Measurements from ENCODE around the gene DNAJC10. TPM values are rescaled to one million over a fixed set of nuclear protein-coding genes. Genes with fewer than 3 reads are reported as not detected.

The DNAJC10 gene, protein sequence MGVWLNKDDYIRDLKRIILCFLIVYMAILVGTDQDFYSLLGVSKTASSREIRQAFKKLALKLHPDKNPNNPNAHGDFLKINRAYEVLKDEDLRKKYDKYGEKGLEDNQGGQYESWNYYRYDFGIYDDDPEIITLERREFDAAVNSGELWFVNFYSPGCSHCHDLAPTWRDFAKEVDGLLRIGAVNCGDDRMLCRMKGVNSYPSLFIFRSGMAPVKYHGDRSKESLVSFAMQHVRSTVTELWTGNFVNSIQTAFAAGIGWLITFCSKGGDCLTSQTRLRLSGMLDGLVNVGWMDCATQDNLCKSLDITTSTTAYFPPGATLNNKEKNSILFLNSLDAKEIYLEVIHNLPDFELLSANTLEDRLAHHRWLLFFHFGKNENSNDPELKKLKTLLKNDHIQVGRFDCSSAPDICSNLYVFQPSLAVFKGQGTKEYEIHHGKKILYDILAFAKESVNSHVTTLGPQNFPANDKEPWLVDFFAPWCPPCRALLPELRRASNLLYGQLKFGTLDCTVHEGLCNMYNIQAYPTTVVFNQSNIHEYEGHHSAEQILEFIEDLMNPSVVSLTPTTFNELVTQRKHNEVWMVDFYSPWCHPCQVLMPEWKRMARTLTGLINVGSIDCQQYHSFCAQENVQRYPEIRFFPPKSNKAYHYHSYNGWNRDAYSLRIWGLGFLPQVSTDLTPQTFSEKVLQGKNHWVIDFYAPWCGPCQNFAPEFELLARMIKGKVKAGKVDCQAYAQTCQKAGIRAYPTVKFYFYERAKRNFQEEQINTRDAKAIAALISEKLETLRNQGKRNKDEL
- polyA plus RNA-seq = 168 TPM
- long read RNA-seq, donor 1, full-length matches to known transcripts = 4 of 24 reads
- long read RNA-seq, donor 1, partial matches to known transcripts = 14 of 24 reads
- long read RNA-seq, donor 1, other reads (novel, unspliced or antisense) = 6 of 24 reads
- long read RNA-seq, donor 2, full-length matches to known transcripts = 9 of 56 reads
- long read RNA-seq, donor 2, partial matches to known transcripts = 37 of 56 reads
- long read RNA-seq, donor 2, other reads (novel, unspliced or antisense) = 10 of 56 reads
- long read RNA-seq, donor 3 = 0 reads
- long read RNA-seq, donor 4, full-length matches to known transcripts = 1 of 1 reads
- long read RNA-seq, donor 4, partial matches to known transcripts = 0 of 1 reads
- long read RNA-seq, donor 4, other reads (novel, unspliced or antisense) = 0 of 1 reads
- long read RNA-seq, donor 5, full-length matches to known transcripts = 3 of 9 reads
- long read RNA-seq, donor 5, partial matches to known transcripts = 6 of 9 reads
- long read RNA-seq, donor 5, other reads (novel, unspliced or antisense) = 0 of 9 reads
- long read RNA-seq, donor 6, full-length matches to known transcripts = 12 of 56 reads
- long read RNA-seq, donor 6, partial matches to known transcripts = 38 of 56 reads
- long read RNA-seq, donor 6, other reads (novel, unspliced or antisense) = 6 of 56 reads
- long read RNA-seq, donor 7, full-length matches to known transcripts = 6 of 14 reads
- long read RNA-seq, donor 7, partial matches to known transcripts = 8 of 14 reads
- long read RNA-seq, donor 7, other reads (novel, unspliced or antisense) = 0 of 14 reads
- long read RNA-seq, donor 8, full-length matches to known transcripts = 16 of 87 reads
- long read RNA-seq, donor 8, partial matches to known transcripts = 66 of 87 reads
- long read RNA-seq, donor 8, other reads (novel, unspliced or antisense) = 5 of 87 reads
- long read RNA-seq, donor 9, full-length matches to known transcripts = 10 of 37 reads
- long read RNA-seq, donor 9, partial matches to known transcripts = 27 of 37 reads
- long read RNA-seq, donor 9, other reads (novel, unspliced or antisense) = 0 of 37 reads
- long read RNA-seq, donor 10, full-length matches to known transcripts = 16 of 54 reads
- long read RNA-seq, donor 10, partial matches to known transcripts = 29 of 54 reads
- long read RNA-seq, donor 10, other reads (novel, unspliced or antisense) = 9 of 54 reads
- long read RNA-seq, donor 11, full-length matches to known transcripts = 7 of 19 reads
- long read RNA-seq, donor 11, partial matches to known transcripts = 12 of 19 reads
- long read RNA-seq, donor 11, other reads (novel, unspliced or antisense) = 0 of 19 reads

DNA sequence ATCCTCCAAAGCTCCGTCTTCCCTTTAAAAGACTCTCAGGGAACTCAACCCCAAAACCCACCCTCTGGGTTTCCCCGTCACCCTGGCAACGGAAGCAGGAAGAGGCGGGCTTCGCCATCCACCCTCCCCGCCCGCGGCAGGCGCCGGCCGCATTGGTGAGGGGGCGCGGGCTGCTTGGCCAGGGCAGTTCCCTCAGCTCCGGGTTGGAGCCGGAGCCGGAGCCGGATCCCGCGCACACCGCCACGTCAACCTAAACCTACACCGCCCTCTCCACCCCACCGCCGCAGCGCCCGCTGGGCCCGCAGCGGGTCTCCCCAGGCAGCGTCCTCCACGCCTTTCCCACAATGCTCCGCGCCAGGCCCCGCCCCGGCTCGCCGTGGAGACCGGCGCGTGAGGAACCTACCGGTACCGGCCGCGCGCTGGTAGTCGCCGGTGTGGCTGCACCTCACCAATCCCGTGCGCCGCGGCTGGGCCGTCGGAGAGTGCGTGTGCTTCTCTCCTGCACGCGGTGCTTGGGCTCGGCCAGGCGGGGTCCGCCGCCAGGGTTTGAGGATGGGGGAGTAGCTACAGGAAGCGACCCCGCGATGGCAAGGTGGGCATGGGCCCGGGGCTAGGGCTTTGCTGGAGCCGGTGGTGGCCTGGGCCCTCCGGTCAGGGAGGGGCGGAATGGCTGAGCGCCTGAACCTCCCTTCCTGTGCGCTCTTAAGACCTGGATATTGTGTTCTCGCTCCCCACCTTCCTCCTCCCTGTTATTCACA, at the start of gene DNAJC10:
Gene DNAJC10 (plus strand): TSS at position 366 of the 758 bp plus-strand sequence. CDS start 1,830 bp downstream, outside the sequence.
- Histone ChIP-seq H3K27me3 (ENCODE audit: control insufficient read depth, insufficient read depth, low read length) (no peaks in the 10 kb centered on the region), H3K36me3 (ENCODE audit: control insufficient read depth, insufficient read depth, low read length) (no peaks in the 10 kb centered on the region), H3K27ac (ENCODE audit: low read length) (peak within 1 kb of the TSS; percentile 97), H3K4me3 (ENCODE audit: low read length) (peak within 1 kb of the TSS; percentile 98), H3K9me3 (ENCODE audit: control insufficient read depth, low read depth, low read length) (no peaks in the 10 kb centered on the region), H3K4me1 (ENCODE audit: control insufficient read depth, insufficient read depth, low read length) (peaks cover 5% of the 10 kb centered on the region)
- peak; percentile 87 to 95 for DNase-seq
- 0% methylated on average over 1 of the region's 69 CpGs for WGBS (ENCODE audit: insufficient coverage, low lambda C conversion rate)

DNA sequence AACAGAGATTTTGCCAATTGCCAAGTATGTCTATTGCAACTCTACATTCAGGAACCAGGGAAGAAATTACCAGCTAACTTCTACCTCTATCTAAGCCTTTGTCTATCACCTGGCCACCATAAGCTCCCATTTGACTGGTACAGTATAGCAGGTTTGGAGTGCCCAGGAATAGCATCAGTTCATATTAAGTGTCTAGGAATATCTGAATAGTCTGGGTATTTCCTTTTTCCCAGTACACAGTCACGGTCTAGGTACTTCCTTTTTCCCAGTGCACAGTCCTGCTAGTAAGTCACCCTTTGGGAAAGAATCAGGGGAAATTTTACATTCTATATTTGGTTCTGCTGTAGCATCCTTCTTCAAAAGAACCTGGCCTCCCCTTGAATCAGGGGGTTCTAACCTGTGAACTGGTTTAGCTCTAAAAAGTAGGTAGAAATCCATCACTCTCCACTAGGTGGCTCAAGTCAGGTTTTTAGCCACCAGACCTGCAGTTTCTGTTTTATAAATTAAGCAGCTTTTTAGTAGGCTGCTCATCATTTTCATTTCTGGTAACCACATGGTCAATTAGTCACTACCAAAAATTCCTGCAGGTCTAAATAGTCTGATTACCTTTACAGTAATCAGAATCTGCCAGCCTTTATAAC, 49.3 kb upstream of the DNAJC10 start:
- Histone ChIP-seq H3K27ac (ENCODE audit: low read length) (no peak overlapping the region), H3K36me3 (ENCODE audit: control insufficient read depth, insufficient read depth, low read length) (no peaks in the 10 kb centered on the region), H3K4me1 (ENCODE audit: control insufficient read depth, insufficient read depth, low read length) (no peaks in the 10 kb centered on the region), H3K9me3 (ENCODE audit: control insufficient read depth, low read depth, low read length) (no peaks in the 10 kb centered on the region), H3K27me3 (ENCODE audit: control insufficient read depth, insufficient read depth, low read length) (no peaks in the 10 kb centered on the region), H3K4me3 (ENCODE audit: low read length) (no peak overlapping the region)
- peak in 1 of 2 donors; percentile 18 for DNase-seq
- no CpG with 5 or more reads among the region's 1 CpG for WGBS (ENCODE audit: insufficient coverage, low lambda C conversion rate)

DNA sequence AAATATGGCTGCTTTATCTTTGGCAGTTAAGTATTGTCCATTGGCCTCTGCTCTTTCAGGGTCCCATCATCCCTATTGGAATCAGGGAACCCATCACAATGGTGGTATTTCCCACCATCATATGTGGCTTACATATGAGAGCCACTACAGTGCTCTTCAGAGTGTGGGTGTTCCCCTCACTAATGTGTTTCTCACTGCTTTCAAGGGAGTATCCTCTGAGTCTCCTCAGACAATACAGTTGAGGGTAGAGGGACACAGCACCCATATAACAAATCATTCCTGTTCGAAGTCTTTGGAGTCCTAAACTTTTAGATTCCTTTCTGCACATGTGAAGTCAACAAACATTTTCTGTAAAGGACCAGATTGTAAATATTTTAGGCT, 48.8 kb upstream of the DNAJC10 start:
- Histone ChIP-seq H3K27ac (ENCODE audit: low read length) (no peak overlapping the region), H3K4me1 (ENCODE audit: control insufficient read depth, insufficient read depth, low read length) (no peaks in the 10 kb centered on the region), H3K4me3 (ENCODE audit: low read length) (no peak overlapping the region), H3K36me3 (ENCODE audit: control insufficient read depth, insufficient read depth, low read length) (no peaks in the 10 kb centered on the region), H3K9me3 (ENCODE audit: control insufficient read depth, low read depth, low read length) (no peaks in the 10 kb centered on the region), H3K27me3 (ENCODE audit: control insufficient read depth, insufficient read depth, low read length) (no peaks in the 10 kb centered on the region)
- no peak for DNase-seq
- no CpG with 5 or more reads among the region's 1 CpG for WGBS (ENCODE audit: insufficient coverage, low lambda C conversion rate)

DNA sequence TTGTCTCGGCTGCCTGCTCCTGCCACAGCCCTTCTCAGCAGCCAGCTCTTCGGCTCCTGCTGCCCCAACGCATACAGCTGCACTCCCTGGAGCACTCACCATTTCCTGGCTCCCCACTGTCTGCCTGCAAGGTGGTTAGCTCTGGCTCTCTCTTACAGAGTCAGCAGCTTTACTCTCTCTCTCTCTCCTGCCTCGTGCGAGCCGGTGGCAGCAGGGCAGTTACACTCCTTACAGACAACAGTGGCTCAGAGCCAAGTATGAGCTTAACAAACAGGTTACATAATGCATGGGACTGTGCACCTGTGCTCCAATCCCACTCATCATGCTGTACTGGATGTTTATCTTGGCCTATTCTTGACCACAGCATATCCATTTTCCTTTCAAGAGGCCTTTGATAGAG, 47.4 kb upstream of the DNAJC10 start:
- Histone ChIP-seq H3K9me3 (ENCODE audit: control insufficient read depth, low read depth, low read length) (no peaks in the 10 kb centered on the region), H3K4me3 (ENCODE audit: low read length) (no peak overlapping the region), H3K36me3 (ENCODE audit: control insufficient read depth, insufficient read depth, low read length) (no peaks in the 10 kb centered on the region), H3K4me1 (ENCODE audit: control insufficient read depth, insufficient read depth, low read length) (no peaks in the 10 kb centered on the region), H3K27ac (ENCODE audit: low read length) (no peak overlapping the region), H3K27me3 (ENCODE audit: control insufficient read depth, insufficient read depth, low read length) (no peaks in the 10 kb centered on the region)
- WGBS (ENCODE audit: insufficient coverage, low lambda C conversion rate) = no CpG with 5 or more reads among the region's 6 CpGs
- peak; percentile 37 to 71 for DNase-seq

DNA sequence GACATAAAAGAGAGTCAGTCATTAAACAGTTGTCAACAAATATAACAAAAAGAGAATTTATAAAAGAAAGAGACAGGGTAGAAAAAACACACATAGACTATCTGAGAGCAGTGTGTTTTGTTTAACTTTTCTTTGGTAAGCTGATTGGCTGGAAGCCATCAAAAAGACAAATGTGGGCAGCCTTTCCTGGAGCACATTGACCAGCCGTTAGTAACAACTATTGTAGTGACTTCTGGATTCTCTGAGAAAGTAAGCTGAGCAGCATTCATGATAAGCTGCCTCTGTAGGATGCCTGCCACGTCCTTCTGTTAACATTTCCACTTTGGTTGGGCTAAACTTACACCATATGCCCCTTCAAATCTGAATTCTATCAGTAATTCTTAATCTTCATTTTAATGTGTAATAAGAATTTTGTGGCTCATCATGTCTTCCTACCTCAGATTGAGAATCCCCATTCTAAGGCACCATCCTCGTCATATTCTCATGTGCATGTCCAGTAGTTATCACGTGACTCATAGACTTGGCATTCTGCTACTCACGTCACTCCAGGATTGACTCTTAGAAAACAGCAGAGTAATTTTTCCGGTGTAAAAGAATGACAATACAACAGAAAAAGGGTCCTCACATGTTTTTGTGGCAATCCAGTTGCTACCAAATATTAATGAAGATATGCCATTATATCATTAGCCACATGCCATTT, 43.4 kb upstream of the DNAJC10 start:
- DNase-seq = no peak
- Histone ChIP-seq H3K27me3 (ENCODE audit: control insufficient read depth, insufficient read depth, low read length) (no peaks in the 10 kb centered on the region), H3K4me1 (ENCODE audit: control insufficient read depth, insufficient read depth, low read length) (no peaks in the 10 kb centered on the region), H3K9me3 (ENCODE audit: control insufficient read depth, low read depth, low read length) (no peaks in the 10 kb centered on the region), H3K4me3 (ENCODE audit: low read length) (no peak overlapping the region), H3K27ac (ENCODE audit: low read length) (no peak overlapping the region), H3K36me3 (ENCODE audit: control insufficient read depth, insufficient read depth, low read length) (no peaks in the 10 kb centered on the region)
- WGBS (ENCODE audit: insufficient coverage, low lambda C conversion rate) = no CpG with 5 or more reads among the region's 6 CpGs

DNA sequence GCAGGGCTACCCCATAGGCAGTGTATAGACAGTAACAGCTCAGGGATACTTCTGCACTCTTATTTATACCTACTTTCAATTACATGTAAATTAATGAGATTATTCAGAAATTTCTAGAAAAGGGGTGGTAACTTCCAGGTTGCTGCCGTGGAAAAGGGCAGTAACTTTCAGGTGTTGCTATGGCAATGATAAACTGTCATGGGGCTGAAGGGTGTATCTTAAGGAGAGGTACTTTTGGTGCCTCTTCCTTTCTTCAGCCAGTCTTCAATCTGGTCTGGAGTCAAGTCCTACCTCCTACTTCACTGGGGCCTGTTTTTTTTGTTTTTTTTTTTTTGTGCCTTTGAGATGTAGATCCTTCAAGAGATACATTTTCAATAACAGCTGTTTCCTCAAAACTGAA, 35.2 kb upstream of the DNAJC10 start:
- no peak overlapping the region for H3K4me3 ChIP-seq (ENCODE audit: low read length)
- H3K27me3 ChIP-seq (ENCODE audit: control insufficient read depth, insufficient read depth, low read length) = no peaks in the 10 kb centered on the region
- no peaks in the 10 kb centered on the region for H3K4me1 ChIP-seq (ENCODE audit: control insufficient read depth, insufficient read depth, low read length)
- no peaks in the 10 kb centered on the region for H3K36me3 ChIP-seq (ENCODE audit: control insufficient read depth, insufficient read depth, low read length)
- H3K9me3 ChIP-seq (ENCODE audit: control insufficient read depth, low read depth, low read length) = no peaks in the 10 kb centered on the region
- H3K27ac ChIP-seq (ENCODE audit: low read length) = no peak overlapping the region
- no peak for DNase-seq
- WGBS (ENCODE audit: insufficient coverage, low lambda C conversion rate) = no CpG with 5 or more reads among the region's 1 CpG

DNA sequence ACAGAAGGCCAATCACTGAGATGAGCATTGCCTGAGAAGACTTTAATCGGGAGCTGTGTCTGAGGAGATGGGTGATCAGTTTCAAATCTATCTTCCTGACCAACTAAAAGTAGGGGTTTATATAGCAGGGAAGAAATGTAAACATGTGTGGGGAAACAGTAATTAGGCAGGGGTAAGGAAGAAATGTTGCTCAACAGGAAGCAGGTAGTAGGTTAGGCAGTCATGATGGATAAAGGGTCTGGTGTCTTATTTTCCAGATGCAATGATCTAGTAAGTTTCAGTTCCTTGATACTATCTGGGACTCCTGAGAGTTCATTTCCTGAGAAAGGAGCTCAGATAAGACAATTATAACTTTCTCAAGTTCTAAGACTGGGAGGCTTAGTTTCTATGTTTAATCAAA, 33.8 kb upstream of the DNAJC10 start:
- Histone ChIP-seq H3K27me3 (ENCODE audit: control insufficient read depth, insufficient read depth, low read length) (no peaks in the 10 kb centered on the region), H3K4me1 (ENCODE audit: control insufficient read depth, insufficient read depth, low read length) (no peaks in the 10 kb centered on the region), H3K36me3 (ENCODE audit: control insufficient read depth, insufficient read depth, low read length) (no peaks in the 10 kb centered on the region), H3K27ac (ENCODE audit: low read length) (no peak overlapping the region), H3K4me3 (ENCODE audit: low read length) (no peak overlapping the region), H3K9me3 (ENCODE audit: control insufficient read depth, low read depth, low read length) (peaks cover 6% of the 10 kb centered on the region)
- DNase-seq = no peak
- WGBS (ENCODE audit: insufficient coverage, low lambda C conversion rate) = no CpG with 5 or more reads among the region's 1 CpG

DNA sequence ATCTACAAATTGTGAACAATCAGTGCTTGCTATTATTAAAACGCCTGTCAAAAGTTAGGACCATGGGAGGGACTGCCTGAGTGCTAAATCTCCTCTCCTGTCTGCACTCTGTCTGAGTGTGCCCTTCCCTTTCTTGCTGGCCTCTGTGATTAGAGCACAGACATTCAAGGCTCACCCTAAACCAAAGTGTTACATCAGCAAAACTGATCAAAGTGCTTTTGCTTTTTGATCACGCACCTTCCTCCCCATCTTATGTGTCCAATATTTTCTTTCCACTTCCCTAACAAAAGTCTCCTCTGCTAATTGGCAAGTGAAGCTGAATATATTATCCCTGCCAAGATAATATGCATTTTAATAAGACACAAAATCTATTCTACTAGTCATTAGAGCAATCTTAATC, 30.5 kb upstream of the DNAJC10 start:
- no peaks in the 10 kb centered on the region for H3K4me1 ChIP-seq (ENCODE audit: control insufficient read depth, insufficient read depth, low read length)
- no peak overlapping the region for H3K27ac ChIP-seq (ENCODE audit: low read length)
- no peaks in the 10 kb centered on the region for H3K36me3 ChIP-seq (ENCODE audit: control insufficient read depth, insufficient read depth, low read length)
- H3K27me3 ChIP-seq (ENCODE audit: control insufficient read depth, insufficient read depth, low read length) = no peaks in the 10 kb centered on the region
- WGBS (ENCODE audit: insufficient coverage, low lambda C conversion rate) = no CpG with 5 or more reads among the region's 2 CpGs
- DNase-seq = no peak
- H3K4me3 ChIP-seq (ENCODE audit: low read length) = no peak overlapping the region
- peaks cover 6% of the 10 kb centered on the region for H3K9me3 ChIP-seq (ENCODE audit: control insufficient read depth, low read depth, low read length)
